GM12872 (cell line): Measurements from ENCODE around the gene S1PR2.

ENCODE experiments used
- CTCF ChIP-seq: IDR thresholded peaks from 3 replicates; pipeline ENCODE4 v1.5.1; 2011; ENCODE audit warnings: low read depth, mild to moderate bottlenecking, low read length, moderate library complexity; ENCODE audit not compliant: insufficient read depth

The S1PR2 gene

GRCh38 chr19:10201176-10201575 lies 30.0 kb downstream of the S1PR2 start:
- TF ChIP-seq CTCF, result no peak

- TF ChIP-seq CTCF, result no peak
These were observed 36.0 kb downstream of the S1PR2 start for GRCh38 chr19:10195199-10195519.

GRCh38 chr19:10194500-10195198 lies 36.5 kb downstream of the S1PR2 start, which contains the start of gene DNMT1:
Gene DNMT1, minus strand, starts transcription at chr19:10194953. Its CDS starts 54 bp downstream, at chr19:10194899.
- no peak for TF ChIP-seq CTCF

- TF ChIP-seq CTCF, result no peak
These were observed 37.2 kb downstream of the S1PR2 start for GRCh38 chr19:10193790-10194499.

- no peak for TF ChIP-seq CTCF
These were observed 38.2 kb downstream of the S1PR2 start for GRCh38 chr19:10192922-10193321.

- TF ChIP-seq CTCF, result no peak
These were observed 39.8 kb downstream of the S1PR2 start for GRCh38 chr19:10191347-10191746.

- TF ChIP-seq CTCF, result no peak
These were observed 41.1 kb downstream of the S1PR2 start for GRCh38 chr19:10190026-10190425.
